NCI-H1436 (cell line): Measurements from ENCODE around the gene MXRA8.

Experiments used
- DNase-seq: peaks from one replicate; lab custom pipeline; 2025; lab: John Stamatoyannopoulos, UW

Gene MXRA8

DNA sequence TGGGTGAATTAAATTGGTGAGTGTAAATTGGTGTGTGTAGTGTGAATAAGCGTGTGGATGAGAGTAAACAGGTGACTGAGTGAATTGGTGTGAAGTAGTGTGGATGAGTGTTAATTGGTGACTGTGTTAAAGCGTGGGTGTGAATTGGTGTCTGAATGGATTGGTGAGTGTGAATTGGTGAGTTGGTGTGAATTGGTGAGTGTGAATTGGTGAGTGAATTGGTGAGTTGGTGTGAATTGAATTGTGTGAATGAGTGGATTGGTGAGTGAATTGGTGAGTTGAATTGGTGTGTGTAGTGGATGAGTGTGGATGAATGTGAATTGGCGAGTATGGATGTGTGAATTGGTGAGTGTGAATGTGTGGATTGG, 8.3 kb upstream of the MXRA8 start:
- DNase-seq: no peak

DNA sequence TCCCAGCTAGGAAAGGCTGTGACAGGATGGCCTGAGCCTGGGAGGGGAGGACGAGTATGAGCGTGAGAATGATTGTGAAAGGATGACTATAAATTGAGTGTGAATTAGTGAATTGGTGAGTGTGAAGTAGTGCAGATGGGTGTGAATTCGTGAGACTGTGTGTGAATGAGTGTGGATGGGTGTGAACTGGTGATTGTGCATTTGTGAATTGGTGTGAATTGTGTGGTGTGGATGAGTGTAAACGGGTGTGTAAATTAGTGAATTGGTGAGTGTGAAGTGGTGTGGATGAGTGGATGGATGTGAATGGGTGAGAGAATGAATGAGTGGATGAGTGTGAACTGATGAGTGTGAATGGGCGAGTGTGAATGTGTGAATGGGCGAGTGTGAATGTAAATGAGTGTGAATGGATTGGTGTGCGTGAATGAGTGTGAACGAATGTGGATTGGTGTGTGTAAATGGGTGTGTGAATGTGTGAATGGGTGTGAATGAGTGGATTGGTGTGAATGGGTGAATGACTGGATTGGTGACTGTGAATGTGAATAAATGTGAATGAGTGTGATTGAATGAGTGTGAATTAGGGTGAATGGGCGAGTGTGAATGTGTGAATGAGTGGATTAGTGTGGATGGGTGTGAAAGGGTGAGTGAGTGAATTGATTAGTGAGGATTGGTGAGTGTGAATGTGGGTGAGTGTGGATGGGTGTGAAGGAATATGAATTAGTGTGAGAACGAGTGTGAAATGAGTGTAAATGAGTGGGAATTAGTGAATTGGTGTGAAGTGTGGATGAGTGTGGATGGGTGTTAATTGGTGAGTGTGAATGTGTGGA, 7.7 kb upstream of the MXRA8 start:
- no peak for DNase-seq

DNA sequence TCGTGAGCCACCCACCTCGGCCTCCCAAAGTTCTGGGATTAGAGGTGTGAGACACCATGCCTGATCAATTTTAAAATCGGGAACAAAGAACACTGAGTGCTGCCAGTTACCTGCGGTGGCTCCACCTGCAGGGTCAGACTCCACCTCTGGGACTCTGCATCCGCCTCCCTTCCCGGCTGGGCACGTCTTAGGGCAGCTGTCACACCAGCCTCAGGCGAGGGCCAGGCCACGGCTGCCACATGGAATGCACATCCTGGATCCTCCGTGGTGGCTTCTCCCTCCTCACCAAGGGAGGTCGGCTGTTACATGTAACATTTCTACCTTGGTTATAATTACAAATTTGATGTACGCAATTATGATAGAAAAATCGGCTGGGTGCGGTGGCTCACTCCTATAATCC, 5.9 kb upstream of the MXRA8 start:
- no peak for DNase-seq

DNA sequence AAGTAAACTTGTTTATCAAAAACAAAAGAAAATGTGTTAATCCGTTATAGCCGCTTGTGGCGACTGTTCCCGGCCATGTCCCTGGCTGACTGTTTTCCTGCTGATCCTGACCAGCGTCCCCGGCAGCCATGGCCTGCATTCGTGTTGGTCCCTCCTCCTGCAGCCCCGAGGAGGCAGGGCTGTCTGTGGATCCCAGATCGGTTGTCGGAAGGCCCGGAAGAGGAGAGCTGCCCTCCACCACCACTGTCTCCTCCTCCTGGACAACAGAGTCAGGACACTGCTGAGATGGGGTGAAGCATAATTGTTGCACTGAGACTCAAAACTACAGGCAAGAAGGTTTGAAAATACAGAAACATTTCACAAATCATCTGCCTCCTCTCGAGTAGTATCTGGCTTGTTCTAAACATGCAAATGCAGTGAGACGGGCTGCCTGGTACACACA, 3.6 kb upstream of the MXRA8 start:
- no peak for DNase-seq

DNA sequence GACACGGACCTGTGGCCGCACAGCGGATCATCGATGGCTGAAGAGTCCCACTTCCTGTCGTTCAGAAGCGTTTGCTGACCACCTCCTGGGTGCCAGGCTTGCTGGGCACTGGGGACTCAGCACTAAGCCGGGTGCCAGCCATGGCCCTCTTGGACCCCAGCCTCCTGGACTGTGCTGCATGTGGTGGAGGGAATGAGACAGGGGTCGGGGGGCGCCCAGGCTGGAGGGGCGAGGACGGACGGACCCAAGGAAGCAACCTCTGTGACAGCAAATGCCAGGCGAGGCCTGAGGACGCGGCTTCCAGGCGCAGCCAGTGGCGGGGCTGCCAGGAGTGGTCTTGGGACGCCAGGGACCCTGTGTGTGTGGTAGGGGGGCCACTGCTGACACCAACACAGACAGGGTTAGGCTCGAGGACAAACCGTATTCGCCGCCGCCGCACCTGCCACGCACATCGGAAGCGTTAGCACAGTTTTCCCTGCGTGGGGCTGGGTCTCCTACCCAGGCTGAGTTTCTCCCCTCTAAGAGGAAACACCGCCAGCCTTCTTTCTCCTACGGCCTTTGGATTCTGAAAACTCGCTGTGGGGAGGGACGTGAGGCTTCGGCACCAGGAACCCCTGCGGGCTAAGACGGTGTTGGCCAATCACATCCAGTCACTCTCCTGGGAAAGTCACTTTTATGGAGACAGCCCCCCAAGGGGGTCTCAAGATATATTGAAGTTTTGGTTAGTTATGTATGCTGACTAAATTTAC, 3.1 kb upstream of the MXRA8 start:
- no peak for DNase-seq

DNA sequence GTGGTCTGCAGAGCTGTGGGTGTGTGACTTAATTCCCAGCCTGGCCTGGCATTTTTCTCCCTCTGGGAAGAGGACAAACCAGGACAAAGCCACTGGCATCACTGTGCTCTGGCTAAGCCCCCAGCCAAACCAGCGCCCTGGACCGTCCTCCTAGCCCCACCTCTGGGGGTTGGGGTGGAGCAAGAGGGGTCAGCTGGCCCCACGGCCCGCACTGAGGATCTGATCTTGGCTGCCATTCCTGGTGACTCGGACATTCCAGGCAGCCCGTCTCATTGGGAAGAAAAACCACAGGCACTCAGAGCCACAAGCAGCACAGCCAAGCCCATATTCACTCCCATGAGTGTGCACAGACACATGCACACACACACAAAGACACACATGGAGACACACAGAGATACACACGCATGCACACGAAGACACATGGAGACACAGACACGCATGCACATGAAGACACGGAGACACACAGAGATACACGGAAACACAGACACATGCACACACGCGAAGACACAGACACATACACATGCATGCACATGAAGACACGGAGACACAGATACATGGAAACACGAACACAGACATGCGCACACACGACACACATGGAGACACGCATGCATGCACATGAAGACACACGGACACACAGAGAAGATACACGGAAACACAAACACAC, 2.3 kb upstream of the MXRA8 start:
- no peak for DNase-seq

DNA sequence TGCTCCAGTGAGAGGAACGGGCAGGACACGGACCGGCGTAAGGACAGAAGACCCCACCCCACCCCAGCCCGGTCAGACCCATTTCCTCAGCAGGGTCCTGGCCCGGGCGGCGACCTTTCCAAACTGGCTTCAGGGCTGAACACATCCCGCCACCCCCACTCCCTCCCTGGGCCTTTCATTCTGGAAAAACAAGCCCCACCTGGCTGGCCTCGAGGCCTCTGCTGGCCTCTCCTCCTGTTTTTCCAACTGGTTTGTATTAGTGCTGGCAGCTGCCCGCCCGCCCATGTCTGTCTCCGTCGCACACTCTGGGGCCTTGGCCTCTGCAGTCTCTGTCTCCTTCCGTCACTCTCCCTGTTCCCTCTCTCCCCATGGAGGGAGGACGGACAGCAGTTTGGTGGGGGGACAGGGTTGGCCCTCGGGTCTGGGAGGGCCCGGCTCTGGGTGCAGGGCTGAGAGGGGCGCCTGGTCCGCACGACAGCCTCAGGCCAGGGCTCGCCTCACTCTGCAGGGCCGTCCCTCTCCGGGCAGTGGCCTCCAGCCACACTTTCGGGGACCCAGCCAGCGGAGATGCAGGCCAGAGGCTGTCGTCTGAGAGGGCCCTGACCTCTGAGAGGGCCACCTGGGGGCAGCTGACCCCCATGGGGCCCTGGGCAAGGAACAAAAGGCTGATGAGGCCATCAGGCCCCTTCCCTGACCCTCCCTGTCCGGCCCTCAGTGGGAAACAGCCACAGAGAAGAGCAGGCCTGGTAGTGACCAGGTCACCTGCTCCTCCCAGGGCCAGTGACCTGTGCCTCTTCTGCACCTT, 1.5 kb upstream of the MXRA8 start:
- no peak for DNase-seq

DNA sequence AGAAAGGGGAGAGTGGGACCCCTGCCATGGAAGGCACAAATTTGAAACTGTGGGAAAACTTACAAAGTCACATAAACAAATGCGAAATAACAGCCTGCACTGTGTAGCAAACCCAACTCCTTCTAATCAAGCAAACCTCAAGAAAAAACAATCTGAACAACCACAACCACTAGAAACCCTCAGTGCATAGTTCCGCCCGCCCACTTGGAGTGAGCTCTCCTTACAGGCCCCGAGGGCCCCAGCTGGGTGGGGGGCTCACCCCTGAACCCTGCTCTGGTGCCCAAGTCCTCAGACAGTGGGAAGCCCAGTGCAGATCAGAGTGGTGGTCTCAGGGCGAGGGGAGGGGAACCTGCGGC, 931 bp upstream of the MXRA8 start:
- DNase-seq: no peak

DNA sequence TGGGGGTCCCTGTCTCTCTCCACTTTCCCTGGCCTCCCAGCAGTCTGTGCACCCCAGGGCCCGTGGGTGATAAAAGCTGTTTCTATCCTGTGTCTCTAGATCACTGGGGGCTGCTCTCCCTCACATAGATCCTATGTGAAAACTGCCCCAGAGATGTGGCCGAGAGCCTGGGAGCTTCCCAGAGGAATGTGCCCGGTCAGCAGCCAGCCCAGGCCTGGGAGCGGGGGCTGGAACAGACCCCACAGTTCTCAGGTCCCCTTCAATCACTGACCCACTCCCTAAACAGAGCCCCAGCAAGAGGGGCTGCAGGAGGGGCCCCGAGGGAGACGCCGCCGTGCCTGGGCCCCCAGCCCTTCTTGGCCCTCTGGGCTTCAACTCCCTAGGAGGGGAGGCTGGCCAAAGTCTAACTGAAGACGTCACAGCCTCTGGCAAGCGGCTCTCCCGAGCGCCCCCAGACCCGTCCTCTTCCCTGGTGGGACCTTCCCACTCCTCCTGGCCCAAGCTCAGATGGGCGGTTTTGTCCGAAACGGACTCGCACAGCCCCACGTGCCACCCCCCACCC, 403 bp downstream of the MXRA8 start:
- DNase-seq: no peak

DNA sequence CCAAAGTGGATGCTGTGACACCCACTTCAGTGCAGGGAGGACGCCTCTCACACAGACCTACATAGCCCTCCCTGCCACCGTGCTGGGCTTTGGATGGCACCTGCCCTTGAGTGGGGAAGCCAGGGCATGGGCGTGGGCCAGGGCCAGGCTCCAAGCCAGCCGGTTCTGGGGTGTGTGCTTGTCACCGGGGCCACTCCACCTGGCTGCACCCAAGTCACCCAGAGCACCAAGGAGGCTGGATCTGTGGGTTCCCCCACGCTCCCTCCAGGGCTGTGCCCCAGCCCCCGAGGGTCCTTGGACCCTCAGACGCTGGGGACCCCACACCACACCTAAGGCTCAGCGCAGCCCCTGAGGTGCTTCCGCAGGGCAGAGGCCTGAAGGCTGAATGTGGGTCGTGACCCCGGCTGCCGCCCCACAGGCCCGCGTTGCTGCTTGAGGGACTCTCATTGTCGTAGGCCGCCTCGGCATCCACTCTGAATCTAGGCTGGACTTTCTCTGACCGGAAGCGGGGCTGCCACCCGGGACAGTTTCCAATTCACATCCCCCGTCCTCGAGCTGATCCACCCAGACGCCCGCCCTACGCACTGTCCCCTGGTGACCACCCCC, 1.5 kb downstream of the MXRA8 start:
- no peak for DNase-seq

DNA sequence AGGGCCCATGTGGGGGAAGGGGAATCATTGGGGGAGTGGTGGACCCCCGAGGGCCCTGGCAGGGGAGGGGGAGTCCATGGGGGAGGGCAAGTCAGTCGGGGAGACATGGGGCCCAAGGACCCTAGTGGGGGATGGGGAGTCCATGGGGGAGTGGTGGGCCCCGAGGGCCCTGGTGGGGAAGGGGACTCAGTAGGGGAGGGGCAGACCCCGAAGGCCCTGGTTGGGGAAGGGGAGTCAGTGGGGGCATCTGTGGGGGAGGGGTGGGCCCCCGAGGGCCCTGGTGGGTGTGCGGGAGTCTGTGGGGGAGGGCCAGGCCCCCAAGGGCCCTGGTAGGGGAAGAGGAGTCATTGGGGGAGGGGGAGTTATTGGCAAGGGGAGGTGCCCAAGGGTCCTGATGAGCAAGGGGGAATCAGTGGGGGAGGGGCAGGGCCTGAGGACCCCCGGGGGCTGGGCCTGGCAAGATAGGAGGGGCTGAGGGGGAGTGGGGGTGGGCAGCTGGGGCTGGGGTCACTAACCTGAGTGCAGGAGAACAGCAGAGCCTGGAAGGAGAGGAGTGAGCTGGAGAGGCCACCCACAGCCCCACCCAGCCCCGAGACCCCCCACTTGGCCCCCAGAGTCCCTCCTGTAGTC, 2.1 kb downstream of the MXRA8 start:
- DNase-seq: no peak

DNA sequence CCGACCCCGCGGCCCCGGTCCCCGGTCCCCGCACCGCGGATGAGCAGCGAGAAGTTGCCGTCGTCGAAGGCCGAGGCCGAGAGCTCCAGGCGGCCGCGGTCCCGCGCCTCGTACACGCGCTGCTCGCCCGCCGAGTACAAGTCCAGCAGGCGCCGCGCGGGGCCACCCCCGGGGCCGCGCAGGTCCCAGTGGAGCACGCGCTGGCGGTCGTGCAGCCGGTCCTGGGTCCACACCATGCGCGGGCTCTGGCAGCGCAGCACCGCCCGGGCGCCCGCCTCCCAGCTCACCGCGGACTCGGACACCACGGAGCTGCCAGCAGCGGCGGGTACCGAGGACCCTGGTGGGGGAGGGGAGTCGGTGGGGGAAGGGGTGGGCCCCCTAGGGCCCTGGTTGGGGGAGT, 2.9 kb downstream of the MXRA8 start:
- DNase-seq: peak; percentile 11

DNA sequence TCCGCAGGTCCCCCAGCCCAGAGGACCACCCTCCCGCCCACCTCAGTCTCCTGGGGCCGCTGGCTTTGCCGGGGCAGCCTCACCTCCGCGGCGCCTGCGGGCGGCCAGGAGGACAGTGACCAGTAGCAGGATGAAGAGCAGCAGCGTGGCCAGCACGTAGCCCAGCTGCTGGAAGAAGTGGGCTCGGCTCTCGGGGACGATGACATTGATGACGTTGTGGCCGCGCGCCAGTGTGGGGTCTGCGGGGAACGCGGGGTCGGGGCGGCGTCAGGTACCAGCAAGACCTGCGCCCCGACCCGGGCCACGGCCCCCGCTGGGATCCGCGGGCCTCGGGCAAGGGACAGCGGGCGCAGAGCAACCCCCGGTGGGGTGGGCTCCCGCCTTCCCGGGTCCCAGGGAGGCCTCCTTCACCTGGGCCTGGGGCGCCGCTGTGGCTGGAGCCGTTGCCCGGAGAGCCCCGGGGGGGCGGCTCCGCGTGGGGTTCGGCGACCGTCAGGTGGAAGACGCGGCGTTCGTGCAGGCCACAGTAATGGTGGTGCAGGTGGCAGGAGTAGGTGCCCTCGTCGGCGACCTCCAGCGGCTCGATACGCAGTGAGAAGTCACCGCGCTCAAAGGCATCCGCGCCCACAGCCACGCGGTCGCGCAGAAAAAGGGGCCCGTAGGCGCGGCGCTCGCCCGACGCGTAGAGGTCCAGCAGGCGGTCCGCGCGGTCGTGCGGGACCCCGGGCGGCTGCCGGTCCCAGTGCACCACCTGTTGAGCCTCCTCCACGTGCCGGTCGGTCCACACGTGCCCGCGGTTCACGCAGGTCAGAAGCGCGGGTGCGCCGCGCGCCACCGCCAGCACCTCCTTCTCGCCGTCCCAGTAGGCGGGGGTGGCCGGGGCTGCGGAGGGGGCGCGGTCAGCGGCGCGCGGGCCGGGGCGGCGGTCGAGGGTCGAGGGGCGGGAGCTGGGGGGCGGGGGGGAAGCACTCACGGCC, 3.8 kb downstream of the MXRA8 start:
- no peak for DNase-seq

DNA sequence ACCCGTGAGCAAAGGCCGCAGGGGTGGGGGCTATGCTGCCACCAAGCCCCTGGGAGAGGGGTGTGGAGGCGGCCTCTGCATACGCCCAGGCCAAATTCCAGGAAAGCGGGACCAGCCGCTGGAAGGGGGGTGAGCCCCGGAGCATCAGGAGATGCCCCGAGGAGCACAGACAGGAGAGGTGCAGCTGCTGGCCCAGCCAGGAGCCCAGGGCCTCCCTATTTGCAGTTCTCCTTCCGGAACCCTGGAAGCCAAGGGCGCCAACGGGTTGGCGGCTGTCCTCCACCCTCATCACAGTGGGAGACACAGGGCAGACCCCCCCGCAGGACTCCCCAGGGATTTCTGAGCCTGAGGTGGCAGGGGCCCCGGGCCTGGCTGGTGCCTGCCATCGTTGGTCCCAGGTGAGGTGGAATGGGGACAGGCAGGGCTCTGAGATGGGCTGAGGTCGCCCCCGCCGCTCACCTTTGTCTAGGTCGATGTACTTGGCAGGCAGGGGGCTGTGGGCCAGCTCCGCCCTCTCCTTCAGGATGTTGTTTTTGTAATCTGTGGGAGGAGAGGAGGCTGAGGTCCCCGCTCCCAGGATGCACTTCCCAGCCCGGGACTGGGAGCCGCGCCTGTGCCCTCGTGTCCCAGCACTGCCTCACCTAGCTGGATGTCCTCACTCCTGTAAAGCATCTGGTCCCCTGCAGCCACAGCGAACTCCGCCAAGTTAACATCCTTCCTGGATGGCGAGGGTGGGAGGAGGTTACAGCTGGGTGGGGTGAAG, 4.8 kb downstream of the MXRA8 start:
- no peak for DNase-seq

DNA sequence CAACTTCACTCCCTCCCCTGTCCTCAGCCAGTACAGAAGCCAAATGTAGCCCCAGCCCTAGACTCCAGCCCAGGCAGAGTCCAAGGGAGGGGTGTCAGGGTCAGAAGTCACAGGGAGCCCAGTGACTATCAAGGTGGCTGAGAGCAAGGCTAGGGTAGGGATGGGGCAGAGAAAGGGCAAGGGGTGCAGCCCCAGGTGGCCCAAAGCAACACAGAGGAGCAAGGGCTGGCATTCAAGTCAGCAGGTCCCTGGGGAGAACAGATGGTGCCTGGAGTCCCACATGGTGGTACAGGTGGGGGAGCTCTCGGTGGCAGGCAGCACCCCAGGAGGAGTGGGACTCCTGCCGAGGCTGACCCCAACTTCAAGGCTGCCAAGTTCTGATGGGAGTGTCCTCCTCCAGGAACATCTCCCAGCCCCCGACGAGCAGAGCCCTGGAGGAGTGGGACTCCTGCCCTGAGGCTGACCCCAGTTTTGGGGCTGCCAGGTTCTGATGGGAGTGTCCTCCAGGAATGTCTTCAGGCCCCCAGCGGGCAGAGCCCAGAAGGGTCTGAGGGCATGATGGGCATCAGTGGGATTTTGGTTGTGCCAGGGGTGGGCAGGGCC, 5.5 kb downstream of the MXRA8 start:
- peak; percentile 15 for DNase-seq

DNA sequence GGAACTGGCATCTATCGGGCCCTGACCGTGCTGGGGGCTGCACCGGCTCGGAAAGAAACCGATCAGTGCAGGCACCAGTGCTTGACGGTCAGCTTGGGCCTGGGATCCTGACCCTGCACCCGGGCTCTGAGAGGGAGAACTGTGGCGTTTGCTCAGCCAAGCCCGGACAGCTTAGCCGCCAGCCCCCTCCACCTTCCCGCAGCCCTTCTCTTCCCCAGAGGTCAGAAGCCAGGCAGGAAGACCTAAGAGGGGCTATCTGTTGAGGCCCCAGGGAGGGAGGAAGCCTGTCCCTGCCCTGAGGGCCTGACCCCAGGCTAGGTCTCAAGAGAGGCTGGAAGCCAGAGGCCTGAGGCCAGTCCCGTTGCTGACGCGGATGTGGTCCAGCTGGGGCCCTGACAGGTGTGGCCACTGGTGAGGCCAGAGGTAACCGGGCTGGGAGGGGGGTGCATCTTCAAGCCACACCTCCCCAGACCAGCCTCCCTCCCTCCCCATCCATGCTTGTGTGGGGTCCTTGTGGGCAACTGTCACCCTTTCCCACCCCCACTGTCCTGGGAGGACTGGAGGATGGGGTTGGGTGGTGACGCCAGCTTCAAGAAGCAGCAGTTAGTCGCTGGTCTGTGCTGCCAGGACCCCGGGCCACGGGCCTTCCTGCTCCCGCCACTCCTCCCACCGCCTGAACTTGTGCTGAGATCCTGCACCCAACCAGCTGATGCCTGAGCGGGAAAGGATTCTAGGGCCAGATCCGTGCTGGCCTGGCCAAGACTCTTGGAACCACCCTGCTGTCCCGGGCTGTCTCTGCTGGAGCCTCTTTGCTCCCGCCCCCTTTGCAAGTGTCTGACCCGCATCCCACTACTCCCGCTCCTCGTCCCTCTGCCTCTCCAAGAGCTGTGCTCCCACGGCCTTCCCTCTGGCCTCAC, 6.6 kb downstream of the MXRA8 start:
- DNase-seq: no peak

DNA sequence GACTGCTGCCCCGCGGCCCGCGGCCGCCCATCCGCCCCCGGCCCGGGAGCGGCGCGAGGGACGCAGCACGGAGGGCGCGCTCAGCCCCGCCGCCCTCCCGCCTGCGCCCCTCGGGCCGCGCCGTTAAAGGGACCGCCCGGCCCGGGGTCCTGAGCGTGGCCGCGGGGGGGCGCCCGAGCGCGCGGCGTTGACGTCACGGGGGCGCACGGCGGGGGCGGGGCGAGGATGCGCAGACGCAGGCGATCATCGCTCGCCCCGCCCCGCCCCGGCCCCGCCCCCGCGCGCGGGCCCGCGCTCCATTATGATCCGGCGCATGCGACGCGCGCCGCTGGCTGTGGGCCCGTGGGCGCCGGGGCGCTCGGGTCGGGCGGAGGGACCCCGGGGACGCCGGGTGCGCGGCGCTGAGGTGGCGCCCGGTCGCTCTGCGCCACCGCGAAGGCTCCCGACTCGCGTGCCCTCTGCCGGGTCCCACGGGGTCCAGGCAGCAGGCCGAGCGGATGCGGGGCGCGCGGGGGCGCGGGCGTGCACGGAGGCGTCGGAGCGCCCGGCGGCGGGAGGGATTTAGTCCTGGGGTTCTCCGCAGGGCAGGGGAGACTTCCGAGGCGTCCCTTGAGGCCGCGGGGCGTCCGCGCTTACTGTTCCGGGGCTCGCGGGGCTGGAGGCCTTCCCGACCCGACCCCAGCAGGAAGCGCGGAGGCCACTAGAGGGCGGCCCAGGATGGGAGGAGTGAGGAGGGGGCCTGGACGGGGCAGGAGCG, 8.9 kb downstream of the MXRA8 start, which contains the start of gene DVL1:
Gene DVL1 (minus strand): TSS at position 163 of the 757 bp plus-strand sequence. CDS start 353 bp downstream, outside the sequence.
- peak; percentile 52 for DNase-seq
